H1 (cell line): Measurements from ENCODE around the gene AZGP1. TPM values are rescaled to one million over a fixed set of nuclear protein-coding genes. Genes with fewer than 3 reads are reported as not detected.

ENCODE experiments used
- CTCF ChIA-PET: fragments of 300-600 bp; sonication (Branson Sonifier 250); formaldehyde crosslinking; loops from one replicate; lab custom pipeline; 2021; ENCODE audit not compliant: partially characterized antibody; lab: Charles Lee
- POLR2A ChIA-PET: fragments of 300-600 bp; sonication (Branson Sonifier 250); formaldehyde crosslinking; loops from one replicate; lab custom pipeline; 2021; ENCODE audit warnings: inconsistent platforms; ENCODE audit not compliant: partially characterized antibody; lab: Charles Lee
- DNase-seq, 2 experiments: peaks; one replicate each; pipeline versions ENCODE4 v3.0.0 to v3.0.0-alpha.2; 2010 to 2022; ENCODE audit warnings: low spot score in 2 of 2, low read depth in 1 of 2, mixed read lengths in 1 of 2
- FAIRE-seq: peaks from 2 replicates; lab custom pipeline; 2011; peaks lifted over from hg19 to GRCh38; lab: Jason Lieb, UNC
- H2AFZ ChIP-seq: 2 replicates; pipeline ENCODE4 v1.8.1; 2012; ENCODE audit warnings: low read length, inconsistent platforms
- H2AK5ac ChIP-seq: 2 replicates; pipeline ENCODE4 v1.6.1; 2013; ENCODE audit warnings: low read depth, low read length
- H2BK120ac ChIP-seq: replicated peaks from 2 replicates; pipeline ENCODE3; 2013; ENCODE audit warnings: low read depth, low read length, inconsistent platforms
- H2BK12ac ChIP-seq: 2 replicates; pipeline ENCODE4 v1.6.1; 2013; ENCODE audit warnings: low read depth, low read length
- H2BK15ac ChIP-seq: 2 replicates; pipeline ENCODE4 v1.6.1; 2013; ENCODE audit warnings: low read length
- H2BK20ac ChIP-seq: 2 replicates; pipeline ENCODE4 v1.6.1; 2013; ENCODE audit warnings: low read length
- H2BK5ac ChIP-seq: 2 replicates; pipeline ENCODE4 v1.6.1; 2013; ENCODE audit warnings: low read depth, low read length
- H3K14ac ChIP-seq: 2 replicates; pipeline ENCODE4 v1.6.1; 2013; ENCODE audit warnings: inconsistent platforms; ENCODE audit not compliant: insufficient read length
- H3K18ac ChIP-seq: 2 replicates; pipeline ENCODE4 v1.6.1; 2013; ENCODE audit warnings: low read length; ENCODE audit errors: extremely low read depth
- H3K23ac ChIP-seq: 2 replicates; pipeline ENCODE4 v1.6.1; 2013; ENCODE audit warnings: inconsistent platforms; ENCODE audit not compliant: insufficient read length
- H3K23me2 ChIP-seq: 2 replicates; pipeline ENCODE4 v1.6.1; 2013; ENCODE audit warnings: low read depth, low read length
- H3K27ac ChIP-seq: 2 replicates; pipeline ENCODE4 v1.6.1; 2011; ENCODE audit warnings: low read depth, low read length, inconsistent platforms
- H3K27me3 ChIP-seq, 4 experiments: replicated peaks in 1 of 4; 1 replicate in 1 of 4; 2 replicates in 3 of 4; pipeline versions ENCODE4 v1.6.1 to v1.8.1; 2011 to 2013; ENCODE audit warnings: low read length in 3 of 4, mild to moderate bottlenecking in 3 of 4, inconsistent platforms in 2 of 4, mixed read lengths in 2 of 4, moderate library complexity in 1 of 4; ENCODE audit not compliant: control insufficient read depth in 3 of 4, insufficient read depth in 3 of 4; ENCODE audit errors: extremely low read depth in 1 of 4
- H3K36me3 ChIP-seq, 4 experiments: 2 replicates each; pipeline versions ENCODE4 v1.6.1 to v1.8.1; 2011 to 2013; ENCODE audit warnings: mild to moderate bottlenecking in 4 of 4, low read length in 3 of 4, moderate library complexity in 2 of 4, control low read depth in 1 of 4, inconsistent platforms in 1 of 4; ENCODE audit not compliant: insufficient read depth in 4 of 4, control insufficient read depth in 2 of 4
- H3K4ac ChIP-seq: replicated peaks from 2 replicates; pipeline ENCODE3; 2013; ENCODE audit warnings: low read length, low read depth, mixed read lengths, inconsistent platforms; ENCODE audit not compliant: insufficient read length
- H3K4me1 ChIP-seq, 4 experiments: replicated peaks in 1 of 4; 1 replicate in 1 of 4; 2 replicates in 3 of 4; pipeline versions ENCODE4 v1.6.1 to v1.8.1; 2011 to 2013; ENCODE audit warnings: low read length in 3 of 4, inconsistent platforms in 2 of 4, mixed read lengths in 1 of 4; ENCODE audit not compliant: insufficient read depth in 4 of 4, control insufficient read depth in 3 of 4
- H3K4me2 ChIP-seq, 2 experiments: 2 replicates each; pipeline versions ENCODE4 v1.6.1 to v1.8.1; 2011 to 2013; ENCODE audit warnings: low read depth in 2 of 2, low read length in 2 of 2, control low read depth in 1 of 2, inconsistent platforms in 1 of 2, mild to moderate bottlenecking in 1 of 2; ENCODE audit not compliant: insufficient read depth in 1 of 2
- H3K4me3 ChIP-seq, 4 experiments: fragments of 200-600, 300-600 bp in 1 of 4; sonication (generic), shearing (Covaris generic), sonication (Bioruptor Twin) in 1 of 4; 2 replicates each; pipeline versions ENCODE4 v1.5.1 to v1.8.1; 2011 to 2016; ENCODE audit warnings: low read length in 4 of 4, low read depth in 3 of 4, control low read depth in 2 of 4, inconsistent platforms in 2 of 4, mild to moderate bottlenecking in 2 of 4, mixed read lengths in 1 of 4, moderate library complexity in 1 of 4; ENCODE audit not compliant: insufficient read depth in 2 of 4; ENCODE audit errors: extremely low read depth in 1 of 4
- H3K56ac ChIP-seq: replicated peaks from 2 replicates; pipeline ENCODE3; 2013; ENCODE audit warnings: low read depth, mild to moderate bottlenecking, mixed read lengths, low read length, inconsistent platforms; ENCODE audit not compliant: insufficient read length
- H3K79me1 ChIP-seq: 2 replicates; pipeline ENCODE4 v1.6.1; 2013; ENCODE audit warnings: low read depth, low read length, control low read depth
- H3K79me2 ChIP-seq, 2 experiments: 2 replicates each; pipeline versions ENCODE4 v1.6.1 to v1.8.1; 2012 to 2013; ENCODE audit warnings: low read length in 2 of 2, mild to moderate bottlenecking in 2 of 2, inconsistent platforms in 1 of 2; ENCODE audit not compliant: insufficient read depth in 2 of 2, control insufficient read depth in 1 of 2
- H3K9ac ChIP-seq, 4 experiments: replicated peaks in 1 of 4; 1 replicate in 1 of 4; 2 replicates in 3 of 4; pipeline versions ENCODE4 v1.6.1 to v1.8.1; 2011 to 2013; ENCODE audit warnings: low read depth in 3 of 4, low read length in 3 of 4, control low read depth in 2 of 4, mild to moderate bottlenecking in 2 of 4, moderate library complexity in 2 of 4, inconsistent platforms in 1 of 4; ENCODE audit errors: extremely low read depth in 1 of 4
- H3K9me3 ChIP-seq, 2 experiments: 2 replicates each; pipeline versions ENCODE4 v1.6.1 to v1.8.1; 2012 to 2013; ENCODE audit warnings: mild to moderate bottlenecking in 2 of 2, moderate library complexity in 2 of 2, control low read depth in 1 of 2, inconsistent platforms in 1 of 2, low read depth in 1 of 2, low read length in 1 of 2, mixed read lengths in 1 of 2; ENCODE audit not compliant: insufficient read depth in 2 of 2
- H4K20me1 ChIP-seq, 2 experiments: replicated peaks in 1 of 2; 2 replicates each; pipeline versions ENCODE3 to v1.8.1; 2011 to 2013; ENCODE audit warnings: inconsistent platforms in 2 of 2, low read length in 2 of 2, mild to moderate bottlenecking in 1 of 2; ENCODE audit not compliant: insufficient read depth in 2 of 2, control insufficient read depth in 1 of 2
- H4K5ac ChIP-seq: 2 replicates; pipeline ENCODE4 v1.6.1; 2013; ENCODE audit warnings: low read length, low read depth, mixed read lengths, inconsistent platforms; ENCODE audit not compliant: insufficient read length
- H4K8ac ChIP-seq: 2 replicates; pipeline ENCODE4 v1.8.0; 2013; ENCODE audit warnings: mild to moderate bottlenecking, moderate library complexity, low read length, inconsistent platforms; ENCODE audit not compliant: insufficient read depth; ENCODE audit errors: extremely low read depth
- H4K91ac ChIP-seq: replicated peaks from 2 replicates; pipeline ENCODE3; 2013; ENCODE audit warnings: low read length, mixed read lengths, inconsistent platforms; ENCODE audit not compliant: insufficient read length
- E2F6 ChIP-seq: IDR thresholded peaks from 2 replicates; pipeline ENCODE4 v1.6.1; 2012; ENCODE audit warnings: inconsistent platforms
- EGR1 ChIP-seq: IDR thresholded peaks from 2 replicates; pipeline ENCODE4 v1.6.1; 2011; ENCODE audit warnings: low read depth, low read length, borderline replicate concordance
- GABPA ChIP-seq: IDR thresholded peaks from 2 replicates; pipeline ENCODE4 v1.6.1; 2011; ENCODE audit warnings: mild to moderate bottlenecking, low read length, moderate library complexity, borderline replicate concordance; ENCODE audit not compliant: insufficient read depth
- KDM1A ChIP-seq: fragments of 200-600, 300-600 bp; sonication (generic); IDR thresholded peaks from 2 replicates; pipeline ENCODE4 v1.7.1; 2016; ENCODE audit warnings: mild to moderate bottlenecking, low read length, borderline replicate concordance
- SUZ12 ChIP-seq: fragments of 200-600 bp; sonication (generic); IDR thresholded peaks from 2 replicates; pipeline ENCODE4 v1.6.1; 2012; ENCODE audit warnings: mild to moderate bottlenecking, inconsistent platforms, low read length, moderate library complexity, mixed read lengths
- TAF7 ChIP-seq: optimal IDR thresholded peaks from 2 replicates; pipeline ENCODE3; 2011; ENCODE audit warnings: low read depth, mild to moderate bottlenecking, inconsistent platforms, low read length, moderate library complexity, borderline replicate concordance
- WGBS, 2 experiments: shearing (Covaris generic) in 1 of 2; methylation state at CpG; one replicate each; pipeline versions ENCODE4 v1.1.6 to v1.1.7; 2013 to 2015; ENCODE audit warnings: low lambda C conversion rate in 2 of 2, mixed read lengths in 2 of 2, inconsistent platforms in 1 of 2, low coverage in 1 of 2, missing lambda C conversion rate in 1 of 2; ENCODE audit not compliant: insufficient replicate concordance in 2 of 2, insufficient coverage in 1 of 2, insufficient read length in 1 of 2; ENCODE audit errors: extremely low coverage in 1 of 2, missing lambda C conversion rate in 1 of 2; 5-methylcytosine and 5-hydroxymethylcytosine counted together
- polyA plus RNA-seq, 7 experiments: library from polyadenylated mRNA; depleted of rRNA in 3 of 7; stranded (reverse) in 5 of 7; unstranded in 2 of 7; fragments of >200 nt in 5 of 7; fragments of 200-250 nt in 2 of 7; gene quantifications; 1 replicate in 5 of 7; 2 replicates in 1 of 7; 4 replicates in 1 of 7; pipeline versions ENCODE4 v1.2.1 to v1.2.3, GENCODE V29; 2011 to 2013; ENCODE audit warnings: missing spikeins in 2 of 7, mixed read lengths in 2 of 7
- total RNA-seq: library from RNA; stranded (reverse); fragmentation: NEBNext Ultra II Directional; extraction: Animal tissue kit (Norgen Biotek cat#: 25700); gene quantifications from 2 replicates; pipeline ENCODE4 v1.2.1, GENCODE V29; 2021

AZGP1 gene
- total and polyA plus RNA-seq, 2 of the 8 experiments (the other 6 are each of a cell fraction or from before 2014, with no cell fraction given): 0.52 to 0.68 TPM

DNA sequence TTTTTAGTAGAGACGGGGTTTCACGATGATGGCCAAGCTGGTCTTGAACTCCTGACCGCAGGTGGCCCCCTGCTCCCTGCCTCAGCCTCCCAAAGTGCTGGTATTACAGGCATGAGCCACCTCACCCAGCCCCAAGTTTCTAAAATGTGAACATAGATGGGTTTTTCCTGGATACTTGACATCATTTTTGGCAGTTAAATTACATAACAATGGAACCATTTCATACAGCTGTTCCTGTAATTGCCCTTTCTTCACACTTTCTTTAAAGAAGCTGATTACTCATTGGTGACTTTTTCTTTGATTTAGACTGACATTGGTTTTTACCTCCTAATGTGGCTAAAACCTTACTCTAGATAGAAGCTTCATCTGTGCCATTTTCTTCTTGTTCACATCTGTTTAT, 45.5 kb upstream of the AZGP1 start:
- H2BK12ac ChIP-seq: no peak overlapping the region
- no peak for TF ChIP-seq EGR1
- no peak for TF ChIP-seq GABPA
- no peak for TF ChIP-seq TAF7
- TF ChIP-seq KDM1A: no peak
- TF ChIP-seq SUZ12: no peak
- TF ChIP-seq E2F6: no peak
- no peak overlapping the region for H4K91ac ChIP-seq
- H2BK15ac ChIP-seq: no peak overlapping the region
- H4K8ac ChIP-seq: no peak overlapping the region
- no peak overlapping the region for H3K27ac ChIP-seq
- peaks cover 9% of the 10 kb centered on the region for H3K79me1 ChIP-seq
- peaks cover 14 to 55% of the 10 kb centered on the region in 2 experiments for H3K79me2 ChIP-seq
- DNase-seq (no peak), FAIRE-seq (no peak)
- H2AFZ ChIP-seq: no peak overlapping the region
- no peak overlapping the region for H2BK20ac ChIP-seq
- H3K4me2 ChIP-seq: no peak overlapping the region
- no peaks in the 10 kb centered on the region for H3K27me3 ChIP-seq
- H2BK5ac ChIP-seq: no peak overlapping the region
- H4K5ac ChIP-seq: no peak overlapping the region
- H3K36me3 ChIP-seq: peaks cover 11 to 40% (median 25%) of the 10 kb centered on the region in 4 experiments
- no peaks in the 10 kb centered on the region for H3K9me3 ChIP-seq
- H3K14ac ChIP-seq: no peak overlapping the region
- no peak overlapping the region for H3K4ac ChIP-seq
- H3K56ac ChIP-seq: no peak overlapping the region
- H3K4me1 ChIP-seq: peaks cover 0 to 4% (median 1%) of the 10 kb centered on the region in 4 experiments; a peak in 3 of 7 replicates
- ChIA-PET CTCF (interaction anchor here (0.6 to 2.2 kb wide), 8 partner anchors 30 to 111 kb away, joined by 3 to 7 read pairs (median 3); partner anchors contain the start of gene GJC3), POLR2A (interaction anchor here (0.5 to 2.3 kb wide), 10 partner anchors 8 to 77 kb away, joined by 3 to 10 read pairs (median 4); no protein-coding TSS in a partner anchor)
- WGBS, 2 experiments: 96% methylated on average over 3 of the region's 3 CpGs; no CpG with 5 or more reads in 1 of the 2 experiments
- no peak overlapping the region for H2AK5ac ChIP-seq
- H2BK120ac ChIP-seq: no peak overlapping the region
- H4K20me1 ChIP-seq: peaks cover 3 to 8% of the 10 kb centered on the region in 2 experiments
- H3K23ac ChIP-seq: no peak overlapping the region
- peaks cover 3% of the 10 kb centered on the region for H3K23me2 ChIP-seq
- no peak overlapping the region for H3K9ac ChIP-seq
- no peak overlapping the region for H3K4me3 ChIP-seq
- H3K18ac ChIP-seq: no peak overlapping the region
